HepG2 (cell line): Measurements from ENCODE around the gene HOXD12. TPM values are rescaled to one million over a fixed set of nuclear protein-coding genes. Genes with fewer than 3 reads are reported as not detected.

ENCODE experiments used
- ATAC-seq: fragments of 200-7000 bp; cut with Tn5 transposase; 3 replicates; pipeline ENCODE4 v1.9.1; 2020; ENCODE audit warnings: mild to moderate bottlenecking, moderate library complexity
- BruUV-seq: library from RNA; stranded (reverse); fragments of 400-500 nt; replicated peaks from 2 replicates; lab custom pipeline; 2021; lab: Mats Ljungman, UMichigan
- CTCF ChIA-PET: fragments of 300-600 bp; formaldehyde crosslinking; extraction: SDS; loops from one replicate; lab custom pipeline; 2021; ENCODE audit warnings: low total read pairs, inconsistent platforms, low intra/inter-chr PET ratio; lab: Yijun Ruan, JAX
- POLR2A ChIA-PET: fragments of 350-600 bp; sonication (Branson Sonifier 250); formaldehyde crosslinking; loops from one replicate; lab custom pipeline; 2020; ENCODE audit warnings: antibody characterized with exemption, inconsistent platforms; lab: Yijun Ruan, JAX
- DNase-seq: peaks from one replicate; pipeline ENCODE4 v3.0.0-alpha.2; 2015; ENCODE audit warnings: low spot score
- FAIRE-seq: peaks from 3 replicates; lab custom pipeline; 2011; peaks lifted over from hg19 to GRCh38; lab: Jason Lieb, UNC
- H2AFZ ChIP-seq: one replicate; pipeline ENCODE4 v1.6.1; 2011; ENCODE audit warnings: low read length, inconsistent platforms
- H3K27ac ChIP-seq: fragments of 300-600 bp; 3 replicates; pipeline ENCODE4 v1.8.0; 2011; ENCODE audit warnings: mixed run types, mild to moderate bottlenecking, mixed read lengths, low read length, inconsistent platforms; ENCODE audit not compliant: insufficient read depth; ENCODE audit errors: extremely low read length
- H3K27me3 ChIP-seq, 2 experiments: fragments of 200-600 bp in 1 of 2; 2 replicates in 1 of 2; 3 replicates in 1 of 2; pipeline versions ENCODE4 v1.6.0 to v1.8.0; 2011; ENCODE audit warnings: low read length in 2 of 2, mild to moderate bottlenecking in 2 of 2, moderate library complexity in 2 of 2, inconsistent platforms in 1 of 2; ENCODE audit not compliant: insufficient read depth in 2 of 2, control insufficient read depth in 1 of 2
- H3K36me3 ChIP-seq, 2 experiments: fragments of 200-600 bp in 1 of 2; replicated peaks in 1 of 2; 2 replicates in 1 of 2; 3 replicates in 1 of 2; pipeline versions ENCODE4 v1.5.1 to v1.8.0; 2011; ENCODE audit warnings: low read length in 2 of 2, inconsistent platforms in 1 of 2; ENCODE audit not compliant: insufficient read depth in 2 of 2, control insufficient read depth in 1 of 2
- H3K4me1 ChIP-seq: 2 replicates; pipeline ENCODE4 v1.5.1; 2012; ENCODE audit warnings: low read length, inconsistent platforms; ENCODE audit not compliant: insufficient read depth
- H3K4me2 ChIP-seq: 2 replicates; pipeline ENCODE4 v1.6.0; 2011; ENCODE audit warnings: low read depth, low read length, inconsistent platforms
- H3K4me3 ChIP-seq, 3 experiments: fragments of 200-600 bp in 1 of 3; sonication (generic), shearing (Covaris generic) in 1 of 3; replicated peaks in 1 of 3; 2 replicates each; pipeline ENCODE4 v1.5.1; 2011 to 2016; ENCODE audit warnings: low read length in 3 of 3, inconsistent platforms in 2 of 3, low read depth in 2 of 3, mild to moderate bottlenecking in 2 of 3, control low read depth in 1 of 3, mixed read lengths in 1 of 3; ENCODE audit not compliant: insufficient read depth in 1 of 3
- H3K79me2 ChIP-seq: one replicate; pipeline ENCODE4 v1.6.1; 2011; ENCODE audit warnings: low read length, inconsistent platforms; ENCODE audit not compliant: insufficient read depth
- H3K9ac ChIP-seq: 2 replicates; pipeline ENCODE4 v1.6.0; 2011; ENCODE audit warnings: mild to moderate bottlenecking, low read depth, low read length, inconsistent platforms; ENCODE audit not compliant: insufficient read depth
- H3K9me3 ChIP-seq: 2 replicates; pipeline ENCODE4 v1.5.1; 2012; ENCODE audit warnings: mild to moderate bottlenecking, low read length
- H4K20me1 ChIP-seq: 2 replicates; pipeline ENCODE4 v1.6.0; 2011; ENCODE audit warnings: inconsistent platforms, mild to moderate bottlenecking, low read length, moderate library complexity; ENCODE audit not compliant: insufficient read depth
- EHMT2 ChIP-seq: fragments of 200-600 bp; sonication (generic); IDR thresholded peaks from 2 replicates; pipeline ENCODE4 v1.7.0; 2017; ENCODE audit warnings: antibody characterized with exemption, low read depth, low read length, borderline replicate concordance
- POLR2A ChIP-seq, 2 experiments: IDR thresholded peaks; 2 replicates each; pipeline ENCODE4 v1.6.1; 2011; ENCODE audit warnings: low read depth in 2 of 2, low read length in 2 of 2, mild to moderate bottlenecking in 1 of 2, moderate library complexity in 1 of 2; ENCODE audit not compliant: insufficient read depth in 1 of 2
- SAFB2 ChIP-seq: sonication (generic); formaldehyde crosslinking; IDR thresholded peaks from 2 replicates; pipeline ENCODE4 v1.5.1; 2020; ENCODE audit warnings: missing genetic modification reagents, low read depth, mild to moderate bottlenecking, borderline replicate concordance
- ZNF260 ChIP-seq: sonication (generic); formaldehyde crosslinking; IDR thresholded peaks from 2 replicates; pipeline ENCODE4 v1.4.0; 2020; ENCODE audit warnings: missing genetic modification reagents, low read depth, mild to moderate bottlenecking, borderline replicate concordance
- ZNF484 ChIP-seq: sonication (generic); formaldehyde crosslinking; IDR thresholded peaks from 2 replicates; pipeline ENCODE4 v1.5.1; 2020; ENCODE audit warnings: mild to moderate bottlenecking, low read depth, missing genetic modification reagents, borderline replicate concordance
- ZNF652 ChIP-seq: IDR thresholded peaks from 2 replicates; pipeline ENCODE4 v1.6.1; 2016; ENCODE audit warnings: low read depth, borderline replicate concordance
- ZNF7 ChIP-seq: IDR thresholded peaks from 2 replicates; pipeline ENCODE4 v1.6.1; 2016; ENCODE audit warnings: missing biosample characterization, missing genetic modification reagents
- ZNF883 ChIP-seq: sonication (generic); formaldehyde crosslinking; IDR thresholded peaks from 2 replicates; pipeline ENCODE4 v1.5.1; 2020; ENCODE audit warnings: mild to moderate bottlenecking, missing genetic modification reagents; ENCODE audit errors: not compliant biosample characterization
- WGBS: methylation state at CpG from one replicate; pipeline ENCODE4 v1.1.6; 2017; ENCODE audit warnings: low lambda C conversion rate; 5-methylcytosine and 5-hydroxymethylcytosine counted together
- in situ Hi-C: cut with HindIII; loops from 2 replicates; pipeline ENCODE4 v1.10.0; 2017; ENCODE audit warnings: low pct_unique_long_range_greater_than_20kb; ENCODE audit not compliant: extremely low pct_ligation_motif_present
- intact Hi-C: fragments of 100-400 bp; cut with micrococcal nuclease; formaldehyde crosslinking; loops from one replicate; pipeline ENCODE4 v1.10.0; 2022; ENCODE audit not compliant: unreplicated experiment
- polyA plus RNA-seq, 8 experiments: library from polyadenylated mRNA; depleted of rRNA in 3 of 8; stranded (reverse) in 7 of 8; unstranded in 1 of 8; fragments of >200 nt; fragmentation: Illumina TruSeq in 4 of 8; extraction: Trizol in 4 of 8; gene quantifications; 2 replicates each; pipeline versions ENCODE4 v1.2.1 to v1.2.3, GENCODE V29; 2011 to 2016; ENCODE audit warnings: low read depth in 4 of 8, missing spikeins in 1 of 8, mixed read lengths in 1 of 8; ENCODE audit not compliant: insufficient read depth in 1 of 8
- total RNA-seq, 5 experiments: library from RNA; depleted of rRNA; stranded (reverse); fragments of >200 nt; fragmentation: Illumina TruSeq; extraction: Trizol; gene quantifications; 2 replicates each; pipeline ENCODE4 v1.2.3, GENCODE V29; 2016; ENCODE audit warnings: low read depth in 1 of 5
- TF ChIP-seq, protein P1 (sequence below): IDR thresholded peaks from 2 replicates; pipeline ENCODE4 v1.6.1; 2016; ENCODE audit warnings: low read depth, control low read depth
- TF ChIP-seq, protein P2 (sequence below): sonication (generic); formaldehyde crosslinking; IDR thresholded peaks from 2 replicates; pipeline ENCODE4 v1.5.1; 2020; ENCODE audit warnings: missing genetic modification reagents, mild to moderate bottlenecking, borderline replicate concordance
- TF ChIP-seq, protein P3 (sequence below): sonication (generic); formaldehyde crosslinking; IDR thresholded peaks from 2 replicates; pipeline ENCODE4 v1.4.0; 2020; ENCODE audit warnings: missing genetic modification reagents
- TF ChIP-seq, protein P4 (sequence below): sonication (generic); formaldehyde crosslinking; IDR thresholded peaks from 2 replicates; pipeline ENCODE4 v1.5.1; 2020; ENCODE audit warnings: mild to moderate bottlenecking, missing genetic modification reagents, borderline replicate concordance

The HOXD12 gene
- total and polyA plus RNA-seq, 2 of the 13 experiments (the other 11 are each of a cell fraction or from before 2014, with no cell fraction given): not detected

DNA sequence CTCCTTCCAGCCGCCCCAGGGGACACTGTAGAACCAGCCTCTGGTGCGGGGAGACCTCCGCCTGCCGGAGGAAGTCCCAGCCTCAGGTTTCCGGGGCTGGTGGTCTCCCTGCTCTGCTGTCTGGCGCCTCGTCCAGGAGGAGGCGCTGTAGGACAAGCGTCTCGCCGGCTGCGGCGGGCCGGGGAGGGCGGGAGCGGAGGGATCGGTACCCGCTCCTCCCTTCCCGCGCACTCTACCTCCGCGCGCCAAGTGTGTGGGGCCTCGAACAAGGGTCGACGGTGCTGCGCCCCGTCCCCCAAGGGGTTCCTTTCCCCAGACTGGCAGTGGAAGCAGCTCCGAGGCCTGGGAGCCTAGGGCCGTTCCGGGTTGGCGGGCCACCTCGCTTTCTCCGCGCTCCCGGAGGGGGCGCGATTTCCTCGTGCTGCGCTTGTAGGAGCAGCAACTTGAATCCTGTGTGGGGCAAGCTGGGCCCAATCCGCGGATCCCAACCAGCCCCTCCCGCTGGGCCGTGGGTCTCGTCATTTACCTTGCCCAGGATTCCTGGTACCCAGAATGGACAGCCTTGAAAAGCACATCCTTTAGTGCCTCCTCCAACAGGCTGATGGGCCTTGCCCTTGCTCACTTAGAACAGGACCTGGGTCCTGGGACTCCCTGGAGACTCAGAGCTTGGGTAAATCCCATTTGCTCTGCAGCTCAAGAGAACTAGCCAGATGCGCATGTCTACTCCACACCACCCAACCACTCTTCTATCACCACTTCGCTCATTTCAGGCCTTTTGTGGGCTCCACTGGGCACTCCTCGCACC lies 41.1 kb downstream of the HOXD12 start:
- H3K27me3 ChIP-seq: peaks cover 5 to 87% of the 10 kb centered on the region in 2 experiments; a peak in 4 of 5 replicates
- intact Hi-C loops: loop anchor here (1.0 to 5.0 kb wide), 4 partner anchors 245 to 497 kb away; no protein-coding TSS in a partner anchor
- in situ Hi-C loops: loop anchor here (5.0 kb wide), 1 partner anchor 317 kb away; no protein-coding TSS in a partner anchor
- no peaks in the 10 kb centered on the region for H4K20me1 ChIP-seq
- ChIA-PET CTCF (interaction anchor here (1.1 to 2.5 kb wide), 6 partner anchors 13 to 498 kb away, joined by 4 to 83 read pairs (median 10); no protein-coding TSS in a partner anchor), POLR2A (interaction anchor here (1.4 kb wide), 1 partner anchor 314 kb away, joined by 3 read pairs; no protein-coding TSS in a partner anchor)
- ATAC-seq: peak; percentile 93
- no TSS peak for BruUV-seq
- H3K79me2 ChIP-seq: no peaks in the 10 kb centered on the region
- peak; percentile 76 for FAIRE-seq
- H3K36me3 ChIP-seq: no peaks in the 10 kb centered on the region
- no peak overlapping the region for H3K27ac ChIP-seq
- peak overlapping the region; percentile 44 to 75 (median 56) for H3K4me3 ChIP-seq
- H3K4me2 ChIP-seq: peak overlapping the region; percentile 83
- DNase-seq: peak; percentile 60
- H2AFZ ChIP-seq: no peak overlapping the region
- H3K4me1 ChIP-seq: peaks cover 11% of the 10 kb centered on the region
- no peaks in the 10 kb centered on the region for H3K9me3 ChIP-seq
- 22% methylated on average over 21 of the region's 48 CpGs for WGBS
- peak overlapping the region; percentile 37; the same call in 1 of the 2 replicates for H3K9ac ChIP-seq
- TF ChIP-seq, protein P1, sequence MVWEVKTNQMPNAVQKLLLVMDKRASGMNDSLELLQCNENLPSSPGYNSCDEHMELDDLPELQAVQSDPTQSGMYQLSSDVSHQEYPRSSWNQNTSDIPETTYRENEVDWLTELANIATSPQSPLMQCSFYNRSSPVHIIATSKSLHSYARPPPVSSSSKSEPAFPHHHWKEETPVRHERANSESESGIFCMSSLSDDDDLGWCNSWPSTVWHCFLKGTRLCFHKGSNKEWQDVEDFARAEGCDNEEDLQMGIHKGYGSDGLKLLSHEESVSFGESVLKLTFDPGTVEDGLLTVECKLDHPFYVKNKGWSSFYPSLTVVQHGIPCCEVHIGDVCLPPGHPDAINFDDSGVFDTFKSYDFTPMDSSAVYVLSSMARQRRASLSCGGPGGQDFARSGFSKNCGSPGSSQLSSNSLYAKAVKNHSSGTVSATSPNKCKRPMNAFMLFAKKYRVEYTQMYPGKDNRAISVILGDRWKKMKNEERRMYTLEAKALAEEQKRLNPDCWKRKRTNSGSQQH (CRISPR knock-in tag): 0 out of 2 replicates have a peak, but pooled peaks have one; percentile 44
- TF ChIP-seq EHMT2 (no peak), ZNF260 (CRISPR knock-in tag) (no peak), ZNF652 (CRISPR knock-in tag) (no peak), SAFB2 (CRISPR knock-in tag) (0 out of 2 replicates have a peak, but pooled peaks have one; percentile 32), ZNF883 (CRISPR knock-in tag) (peak; percentile 84), ZNF484 (no peak), ZNF7 (no peak), POLR2A (IDR thresholded peaks at IDR 0.05; ENCODE audit: insufficient read depth in 1 of 2, low read depth in 2 of 2, low read length in 2 of 2) (no peak)
- TF ChIP-seq, protein P2, sequence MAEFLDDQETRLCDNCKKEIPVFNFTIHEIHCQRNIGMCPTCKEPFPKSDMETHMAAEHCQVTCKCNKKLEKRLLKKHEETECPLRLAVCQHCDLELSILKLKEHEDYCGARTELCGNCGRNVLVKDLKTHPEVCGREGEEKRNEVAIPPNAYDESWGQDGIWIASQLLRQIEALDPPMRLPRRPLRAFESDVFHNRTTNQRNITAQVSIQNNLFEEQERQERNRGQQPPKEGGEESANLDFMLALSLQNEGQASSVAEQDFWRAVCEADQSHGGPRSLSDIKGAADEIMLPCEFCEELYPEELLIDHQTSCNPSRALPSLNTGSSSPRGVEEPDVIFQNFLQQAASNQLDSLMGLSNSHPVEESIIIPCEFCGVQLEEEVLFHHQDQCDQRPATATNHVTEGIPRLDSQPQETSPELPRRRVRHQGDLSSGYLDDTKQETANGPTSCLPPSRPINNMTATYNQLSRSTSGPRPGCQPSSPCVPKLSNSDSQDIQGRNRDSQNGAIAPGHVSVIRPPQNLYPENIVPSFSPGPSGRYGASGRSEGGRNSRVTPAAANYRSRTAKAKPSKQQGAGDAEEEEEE (CRISPR knock-in tag): peak; percentile 49; the same call in 1 of the 2 replicates
- TF ChIP-seq, protein P3, sequence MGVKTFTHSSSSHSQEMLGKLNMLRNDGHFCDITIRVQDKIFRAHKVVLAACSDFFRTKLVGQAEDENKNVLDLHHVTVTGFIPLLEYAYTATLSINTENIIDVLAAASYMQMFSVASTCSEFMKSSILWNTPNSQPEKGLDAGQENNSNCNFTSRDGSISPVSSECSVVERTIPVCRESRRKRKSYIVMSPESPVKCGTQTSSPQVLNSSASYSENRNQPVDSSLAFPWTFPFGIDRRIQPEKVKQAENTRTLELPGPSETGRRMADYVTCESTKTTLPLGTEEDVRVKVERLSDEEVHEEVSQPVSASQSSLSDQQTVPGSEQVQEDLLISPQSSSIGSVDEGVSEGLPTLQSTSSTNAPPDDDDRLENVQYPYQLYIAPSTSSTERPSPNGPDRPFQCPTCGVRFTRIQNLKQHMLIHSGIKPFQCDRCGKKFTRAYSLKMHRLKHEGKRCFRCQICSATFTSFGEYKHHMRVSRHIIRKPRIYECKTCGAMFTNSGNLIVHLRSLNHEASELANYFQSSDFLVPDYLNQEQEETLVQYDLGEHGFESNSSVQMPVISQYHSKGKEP (CRISPR knock-in tag): no peak
- TF ChIP-seq, protein P4, sequence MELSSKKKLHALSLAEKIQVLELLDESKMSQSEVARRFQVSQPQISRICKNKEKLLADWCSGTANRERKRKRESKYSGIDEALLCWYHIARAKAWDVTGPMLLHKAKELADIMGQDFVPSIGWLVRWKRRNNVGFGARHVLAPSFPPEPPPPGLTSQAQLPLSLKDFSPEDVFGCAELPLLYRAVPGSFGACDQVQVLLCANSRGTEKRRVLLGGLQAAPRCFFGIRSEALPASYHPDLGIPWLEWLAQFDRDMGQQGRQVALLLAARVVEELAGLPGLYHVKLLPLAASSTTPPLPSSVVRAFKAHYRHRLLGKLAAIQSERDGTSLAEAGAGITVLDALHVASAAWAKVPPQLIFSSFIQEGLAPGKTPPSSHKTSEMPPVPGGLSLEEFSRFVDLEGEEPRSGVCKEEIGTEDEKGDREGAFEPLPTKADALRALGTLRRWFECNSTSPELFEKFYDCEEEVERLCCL (CRISPR knock-in tag): no peak
